ENCODE data around the gene TIMM13. TPM values are rescaled to one million over a fixed set of nuclear protein-coding genes. Genes with fewer than 3 reads are reported as not detected.
A peak's percentile ranks its signal among the peaks of the same experiment; 100 is the strongest.

TIMM13 gene
- total and polyA plus RNA-seq, 9 of the 15 experiments (the other 6 are each of a cell fraction or from before 2014, with no cell fraction given) = 17.6 to 215 (median 71.8) TPM

DNA sequence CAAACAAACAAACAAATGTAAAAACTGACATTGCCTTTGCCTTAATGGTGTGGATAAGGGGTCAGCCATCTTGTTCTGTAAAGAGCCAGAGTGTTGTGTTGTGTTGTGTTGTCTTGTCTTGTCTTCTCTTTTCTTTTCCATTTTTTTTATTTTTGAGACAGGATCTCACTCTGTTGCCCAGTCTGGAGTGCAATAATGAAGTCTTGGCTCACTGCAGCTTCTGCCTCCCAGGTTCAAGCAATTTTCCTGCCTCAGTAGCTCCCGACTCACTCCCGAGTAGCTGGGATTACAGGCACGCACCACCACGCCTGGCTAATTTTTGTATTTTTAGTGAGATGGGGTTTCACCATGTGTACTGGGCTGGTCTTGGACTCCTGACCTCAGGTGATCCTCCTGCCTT, 27.8 kb downstream of the TIMM13 start:
- Histone ChIP-seq H3K79me2 (ENCODE audit: control insufficient read depth, insufficient read depth, low read length) (no peaks in the 10 kb centered on the region), H3K9ac (ENCODE audit: insufficient read depth in 1 of 2, low read depth in 2 of 2, low read length in 2 of 2) (no peak overlapping the region), H2AFZ (ENCODE audit: low read depth, low read length) (no peak overlapping the region), H3K27me3 (ENCODE audit: control insufficient read depth in 2 of 2, insufficient read depth in 2 of 2, low read length in 2 of 2) (no peaks in the 10 kb centered on the region), H3K27ac (ENCODE audit: extremely low read depth, low read depth, low read length) (no peak overlapping the region), H4K20me1 (replicated peaks; ENCODE audit: control insufficient read depth, insufficient read depth, low read length) (no peaks in the 10 kb centered on the region), H3K9me3 (replicated peaks; ENCODE audit: control insufficient read depth, insufficient read depth, low read depth, low read length) (no peaks in the 10 kb centered on the region; the same call in 1 of the 2 replicates), H3K4me1 (replicated peaks in 1 of 2; ENCODE audit: control insufficient read depth in 2 of 2, insufficient read depth in 2 of 2, low read length in 2 of 2) (peaks cover 0 to 29% of the 10 kb centered on the region in 2 experiments; a peak in 3 of 5 replicates), H3K36me3 (ENCODE audit: control insufficient read depth, insufficient read depth, low read length) (no peaks in the 10 kb centered on the region), H3K4me3 (no peak overlapping the region), H3K9me1 (ENCODE audit: control insufficient read depth, insufficient read depth, low read length) (no peaks in the 10 kb centered on the region), H3K4me2 (ENCODE audit: insufficient read depth, low read length) (no peak overlapping the region)
- POLR2A ChIA-PET = interaction anchor here (0.6 kb wide), 1 partner anchor 169 kb away, joined by 3 read pairs; no protein-coding TSS in a partner anchor
- FAIRE-seq (no peak), DNase-seq (ENCODE audit: extremely low read depth in 1 of 4, low spot score in 3 of 4) (no peak), ATAC-seq (no peak)
- WGBS (ENCODE audit: insufficient coverage, low coverage, missing lambda C conversion rate) = 74% methylated on average over 4 of the region's 4 CpGs
- peak; percentile 67 for TF ChIP-seq ZNF121 (CRISPR knock-in tag; conservative IDR thresholded peaks at IDR 0.05)
- TF ChIP-seq ZNF224 (CRISPR knock-in tag; IDR thresholded peaks at IDR 0.05) = no peak
- no peak for TF ChIP-seq ZNF384 (IDR thresholded peaks at IDR 0.05; ENCODE audit: low read depth, low read length)
- TF ChIP-seq, protein P1, sequence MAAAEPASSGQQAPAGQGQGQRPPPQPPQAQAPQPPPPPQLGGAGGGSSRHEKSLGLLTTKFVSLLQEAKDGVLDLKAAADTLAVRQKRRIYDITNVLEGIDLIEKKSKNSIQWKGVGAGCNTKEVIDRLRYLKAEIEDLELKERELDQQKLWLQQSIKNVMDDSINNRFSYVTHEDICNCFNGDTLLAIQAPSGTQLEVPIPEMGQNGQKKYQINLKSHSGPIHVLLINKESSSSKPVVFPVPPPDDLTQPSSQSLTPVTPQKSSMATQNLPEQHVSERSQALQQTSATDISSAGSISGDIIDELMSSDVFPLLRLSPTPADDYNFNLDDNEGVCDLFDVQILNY (CRISPR knock-in tag; IDR thresholded peaks at IDR 0.05) = no peak
- no peak for TF ChIP-seq ZNF146 (CRISPR knock-in tag; IDR thresholded peaks at IDR 0.05; ENCODE audit: unreplicated experiment)
- no peak for TF ChIP-seq ATF1 (CRISPR knock-in tag; IDR thresholded peaks at IDR 0.05)
- no peak for TF ChIP-seq ATF1 (tag; IDR thresholded peaks at IDR 0.05)
- CTCF ChIA-PET (ENCODE audit: low intra/inter-chr PET ratio) = no interaction called here
- BruUV-seq (replicated peaks) = no TSS peak
- in situ Hi-C loops (cut with MboI) (loop anchor here (5.0 kb wide), 1 partner anchor 162 kb away; the partner anchor contains the start of genes PLEKHJ1 and SF3A2), intact Hi-C loops (cut with micrococcal nuclease) (loop anchor here (10.0 kb wide), 1 partner anchor 215 kb away; no protein-coding TSS in a partner anchor)

Data from K562 (cell line).